HepG2 (cell line): ENCODE results near the gene MRPL42. TPM values are rescaled to one million over a fixed set of nuclear protein-coding genes. Genes with fewer than 3 reads are reported as not detected.

ENCODE experiments used
- DRAP1 ChIP-seq: IDR thresholded peaks from 2 replicates; pipeline ENCODE4 v1.6.1; 2016; ENCODE audit warnings: missing genetic modification reagents, missing compliant biosample characterization
- ELF4 ChIP-seq: sonication (generic); formaldehyde crosslinking; IDR thresholded peaks from 2 replicates; pipeline ENCODE4 v1.5.0; 2020; ENCODE audit warnings: missing genetic modification reagents, mild to moderate bottlenecking, moderate library complexity, borderline replicate concordance
- GABPB1 ChIP-seq: IDR thresholded peaks from 2 replicates; pipeline ENCODE4 v1.6.1; 2016; ENCODE audit warnings: mild to moderate bottlenecking, missing genetic modification reagents, moderate library complexity, missing compliant biosample characterization
- MED1 ChIP-seq: sonication (generic); formaldehyde crosslinking; IDR thresholded peaks from 2 replicates; pipeline ENCODE4 v1.4.0; 2020; ENCODE audit warnings: missing genetic modification reagents
- MEIS2 ChIP-seq: sonication (generic); formaldehyde crosslinking; IDR thresholded peaks from 2 replicates; pipeline ENCODE4 v1.9.0; 2021; ENCODE audit warnings: mild to moderate bottlenecking, missing genetic modification reagents
- MXD4 ChIP-seq: IDR thresholded peaks from 2 replicates; pipeline ENCODE4 v1.6.1; 2016; ENCODE audit warnings: mild to moderate bottlenecking, missing biosample characterization, missing genetic modification reagents
- RBFOX2 ChIP-seq: fragments of 200-400 bp; formaldehyde crosslinking; IDR thresholded peaks from 2 replicates; pipeline ENCODE4 v1.6.1; 2017; ENCODE audit warnings: low read depth, mild to moderate bottlenecking, low read length
- SCMH1 ChIP-seq: sonication (generic); formaldehyde crosslinking; IDR thresholded peaks from 2 replicates; pipeline ENCODE4 v1.9.0; 2021; ENCODE audit warnings: missing genetic modification reagents, mild to moderate bottlenecking, borderline replicate concordance
- SIN3B ChIP-seq: fragments of 150-350 bp; IDR thresholded peaks from 2 replicates; pipeline ENCODE4 v1.6.1; 2014; ENCODE audit warnings: low read length
- SP2 ChIP-seq: sonication (generic); formaldehyde crosslinking; IDR thresholded peaks from 2 replicates; pipeline ENCODE4 v1.5.1; 2020; ENCODE audit warnings: mild to moderate bottlenecking, missing genetic modification reagents
- TBL1XR1 ChIP-seq: fragments of 150-350 bp; IDR thresholded peaks from 2 replicates; pipeline ENCODE4 v1.6.1; 2014; ENCODE audit warnings: borderline replicate concordance, low read length; ENCODE audit not compliant: partially characterized antibody
- TFAP4 ChIP-seq: sonication (generic); IDR thresholded peaks from 2 replicates; pipeline ENCODE4 v1.6.1; 2016; ENCODE audit warnings: low read depth, borderline replicate concordance
- TMF1 ChIP-seq: sonication (generic); formaldehyde crosslinking; IDR thresholded peaks from 2 replicates; pipeline ENCODE4 v1.8.1; 2022; ENCODE audit warnings: low read depth, missing genetic modification reagents
- ZBTB14 ChIP-seq: sonication (generic); formaldehyde crosslinking; IDR thresholded peaks from 2 replicates; pipeline ENCODE4 v1.4.0; 2020; ENCODE audit warnings: missing genetic modification reagents
- ZNF142 ChIP-seq: sonication (generic); formaldehyde crosslinking; IDR thresholded peaks from 2 replicates; pipeline ENCODE4 v1.4.0; 2020; ENCODE audit warnings: missing genetic modification reagents
- ZNF331 ChIP-seq: sonication (generic); formaldehyde crosslinking; IDR thresholded peaks from 2 replicates; pipeline ENCODE4 v1.4.0; 2020; ENCODE audit warnings: missing genetic modification reagents
- ZNF431 ChIP-seq: sonication (generic); formaldehyde crosslinking; IDR thresholded peaks from 2 replicates; pipeline ENCODE4 v1.9.0; 2022; ENCODE audit warnings: missing genetic modification reagents, low read depth, mild to moderate bottlenecking, borderline replicate concordance
- ZNF557 ChIP-seq: sonication (generic); formaldehyde crosslinking; IDR thresholded peaks from 2 replicates; pipeline ENCODE4 v1.4.0; 2020; ENCODE audit warnings: missing genetic modification reagents
- ZNF670 ChIP-seq: sonication (generic); formaldehyde crosslinking; IDR thresholded peaks from 2 replicates; pipeline ENCODE4 v1.8.0; 2022; ENCODE audit warnings: mild to moderate bottlenecking, missing genetic modification reagents, borderline replicate concordance
- ZNF788 ChIP-seq: sonication (generic); formaldehyde crosslinking; IDR thresholded peaks from 2 replicates; pipeline ENCODE4 v1.5.0; 2020; ENCODE audit warnings: mild to moderate bottlenecking, missing genetic modification reagents, borderline replicate concordance
- ZSCAN20 ChIP-seq: sonication (generic); formaldehyde crosslinking; IDR thresholded peaks from 2 replicates; pipeline ENCODE4 v1.4.0; 2020; ENCODE audit warnings: missing genetic modification reagents, mild to moderate bottlenecking, borderline replicate concordance
- polyA plus RNA-seq, 8 experiments: library from polyadenylated mRNA; depleted of rRNA in 3 of 8; stranded (reverse) in 7 of 8; unstranded in 1 of 8; fragments of >200 nt; fragmentation: Illumina TruSeq in 4 of 8; extraction: Trizol in 4 of 8; gene quantifications; 2 replicates each; pipeline versions ENCODE4 v1.2.1 to v1.2.3, GENCODE V29; 2011 to 2016; ENCODE audit warnings: low read depth in 4 of 8, missing spikeins in 1 of 8, mixed read lengths in 1 of 8; ENCODE audit not compliant: insufficient read depth in 1 of 8
- total RNA-seq, 5 experiments: library from RNA; depleted of rRNA; stranded (reverse); fragments of >200 nt; fragmentation: Illumina TruSeq; extraction: Trizol; gene quantifications; 2 replicates each; pipeline ENCODE4 v1.2.3, GENCODE V29; 2016; ENCODE audit warnings: low read depth in 1 of 5

MRPL42 gene
- total and polyA plus RNA-seq, 2 of the 13 experiments (the other 11 are each of a cell fraction or from before 2014, with no cell fraction given) = 93.3 to 148 TPM

- no peak for TF ChIP-seq ZSCAN20 (CRISPR knock-in tag)
- peak; percentile 97 for TF ChIP-seq GABPB1
- peak; percentile 68; the same call in 1 of the 2 replicates for TF ChIP-seq DRAP1 (CRISPR knock-in tag)
- peak; percentile 94 for TF ChIP-seq RBFOX2
- TF ChIP-seq ZNF331 (CRISPR knock-in tag) = peak; percentile 31; the same call in 1 of the 2 replicates
- peak; percentile 82 for TF ChIP-seq ZNF142 (CRISPR knock-in tag)
- 0 out of 2 replicates have a peak, but pooled peaks have one; percentile 52 for TF ChIP-seq MXD4
- TF ChIP-seq ZNF670 (CRISPR knock-in tag) = peak; percentile 61; the same call in 1 of the 2 replicates
- no peak for TF ChIP-seq SIN3B
- peak; percentile 60; the same call in 1 of the 2 replicates for TF ChIP-seq TMF1 (CRISPR knock-in tag)
- peak; percentile 69; the same call in 1 of the 2 replicates for TF ChIP-seq ZNF431 (CRISPR knock-in tag)
- TF ChIP-seq TFAP4 = peak; percentile 38; the same call in 1 of the 2 replicates
- peak; percentile 43; the same call in 1 of the 2 replicates for TF ChIP-seq SP2 (CRISPR knock-in tag)
- no peak for TF ChIP-seq ZNF557
- TF ChIP-seq ZNF788 (CRISPR knock-in tag) = peak; percentile 48; the same call in 1 of the 2 replicates
- no peak for TF ChIP-seq SCMH1
- TF ChIP-seq ELF4 (CRISPR knock-in tag) = no peak
- peak; percentile 67 for TF ChIP-seq MED1 (CRISPR knock-in tag)
- TF ChIP-seq TBL1XR1 = no peak
- peak; percentile 66 for TF ChIP-seq MEIS2 (CRISPR knock-in tag)
- TF ChIP-seq ZBTB14 (CRISPR knock-in tag) = peak; percentile 94
Measured at GRCh38 chr12:93441617-93442410, 25.5 kb upstream of the MRPL42 start, which contains the start of gene UBE2N (continued).
